Dermis microvascular lymphatic vessel endothelial cell (primary cell): Measurements from ENCODE around the gene PDLIM5. TPM values are rescaled to one million over a fixed set of nuclear protein-coding genes. Genes with fewer than 3 reads are reported as not detected.
A peak's percentile ranks its signal among the peaks of the same experiment; 100 is the strongest.

Experiments
- DNase-seq, 2 donors: peaks; one replicate each; pipeline versions ENCODE4 v3.0.0 to v3.0.0-alpha.2; 2010; ENCODE audit warnings: low read depth in 2 of 2
- total RNA-seq: library from RNA; depleted of rRNA; stranded (reverse); fragments of >200 nt; gene quantifications from 2 replicates; pipeline ENCODE4 v1.2.1, GENCODE V29; 2014

The PDLIM5 gene
- total RNA-seq, 1 donor from 2014 or later: 71.0 TPM

DNA sequence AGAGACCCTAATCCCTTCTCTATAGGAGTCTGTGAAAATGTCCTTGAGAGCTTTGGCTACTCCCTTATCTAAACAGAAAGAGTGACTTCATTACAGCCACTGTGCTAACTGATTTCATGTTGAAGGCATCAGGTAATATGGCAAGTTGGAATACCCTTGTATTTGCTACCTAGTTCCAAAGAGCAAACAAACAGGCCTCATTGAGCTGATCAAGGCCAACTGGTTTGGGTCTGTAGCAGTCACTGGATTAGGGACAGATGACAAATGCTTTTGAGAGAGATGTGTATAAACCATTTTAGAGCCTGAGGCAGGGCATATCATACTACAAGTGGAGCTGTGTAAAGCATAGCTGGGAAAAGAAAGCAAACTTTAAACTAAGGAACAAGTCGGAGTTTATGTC is 22.9 kb upstream of the PDLIM5 start:
- DNase-seq: no peak

DNA sequence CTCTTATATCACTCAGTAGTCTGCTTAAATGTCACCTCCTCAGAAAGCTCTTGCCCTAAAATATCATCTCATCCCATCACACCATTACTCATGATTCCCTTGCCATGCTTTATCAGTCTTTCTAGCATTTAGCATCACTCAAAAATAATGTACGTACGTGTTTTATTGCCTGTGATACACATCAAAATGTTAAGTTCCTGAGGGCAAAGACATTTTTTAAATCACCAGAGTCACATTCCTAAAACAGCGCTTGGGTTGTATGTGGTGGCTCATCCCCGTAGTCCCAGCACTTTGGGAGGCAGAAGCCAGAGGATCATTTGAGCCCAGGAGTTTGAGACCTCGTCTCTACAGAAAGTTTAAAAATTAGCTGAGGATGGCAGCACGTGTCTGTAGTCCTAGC is 21.3 kb upstream of the PDLIM5 start:
- no peak for DNase-seq

DNA sequence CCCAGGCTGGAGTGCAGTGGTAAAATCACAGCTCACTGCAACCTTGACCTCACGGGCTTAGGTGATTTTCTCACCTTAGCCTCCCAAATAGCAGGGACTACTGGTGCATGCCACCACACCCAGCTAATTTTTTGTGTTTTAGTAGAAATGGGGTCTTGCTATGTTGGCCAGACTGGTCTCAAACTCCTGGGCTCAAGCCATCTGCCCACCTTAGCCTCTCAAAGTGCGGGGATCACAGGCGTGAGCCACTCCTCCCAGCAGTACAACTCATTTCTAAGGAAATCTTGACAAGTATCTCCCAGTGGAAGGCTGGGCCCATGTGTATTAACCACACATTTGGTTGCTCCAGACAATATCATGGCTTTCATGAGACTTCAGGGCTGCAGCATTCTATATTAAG is 20.4 kb upstream of the PDLIM5 start:
- no peak for DNase-seq

DNA sequence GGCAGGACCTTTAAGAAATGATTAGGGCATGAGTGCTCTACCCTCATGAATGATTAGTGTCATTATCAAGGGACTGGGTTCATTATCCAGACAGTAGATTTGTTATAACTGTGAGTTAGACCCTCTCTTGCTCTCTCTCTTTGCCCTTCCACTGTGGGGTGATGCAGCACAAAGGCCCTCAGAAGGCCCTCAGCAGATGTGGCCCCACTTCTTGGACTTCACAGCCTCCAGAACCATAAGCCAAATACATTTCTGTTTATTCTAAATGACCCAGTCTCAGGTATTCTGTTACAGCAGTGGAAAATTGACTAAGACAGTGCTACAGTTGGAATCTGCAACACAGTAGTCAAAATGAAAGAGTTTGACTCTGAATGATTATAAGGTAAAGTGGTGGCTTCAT is 17.2 kb upstream of the PDLIM5 start:
- DNase-seq: no peak

DNA sequence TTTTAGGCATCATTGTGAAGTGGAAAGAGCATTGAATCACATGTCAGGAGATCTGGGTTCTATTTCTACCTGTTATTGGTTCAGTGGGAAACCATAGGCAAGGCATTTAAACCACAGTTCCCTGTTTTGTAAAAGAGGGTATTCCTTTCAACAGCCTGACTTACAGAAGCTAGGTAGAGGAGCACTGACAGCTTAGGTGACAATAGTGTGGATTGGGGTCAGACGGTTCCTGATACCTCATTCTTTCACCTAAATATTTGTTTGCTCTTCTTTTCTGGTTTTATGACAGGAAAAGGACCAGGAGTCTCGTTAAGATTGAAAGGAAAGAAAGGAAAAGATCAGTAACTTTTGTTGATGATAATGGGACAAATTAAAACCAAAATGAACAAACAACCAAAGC is 15.9 kb upstream of the PDLIM5 start:
- DNase-seq: no peak

DNA sequence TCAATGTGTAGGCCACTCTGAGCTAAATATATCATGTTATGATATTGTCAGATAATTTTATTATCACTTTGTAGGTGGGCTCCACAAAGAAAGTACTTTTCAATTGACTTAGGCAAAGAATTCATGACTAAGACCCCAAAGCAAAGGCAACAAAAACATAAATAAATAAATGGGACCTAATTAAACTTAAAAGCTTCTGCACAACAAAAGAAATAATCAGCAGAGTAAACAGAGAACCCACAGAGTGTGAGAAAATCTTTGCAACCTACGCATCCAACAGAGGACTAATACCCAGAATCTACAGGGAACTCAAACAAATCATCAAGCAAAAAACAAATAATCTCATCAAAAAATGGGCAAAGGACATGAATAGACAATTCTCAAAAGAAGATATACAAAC is 15.2 kb upstream of the PDLIM5 start:
- DNase-seq: no peak

DNA sequence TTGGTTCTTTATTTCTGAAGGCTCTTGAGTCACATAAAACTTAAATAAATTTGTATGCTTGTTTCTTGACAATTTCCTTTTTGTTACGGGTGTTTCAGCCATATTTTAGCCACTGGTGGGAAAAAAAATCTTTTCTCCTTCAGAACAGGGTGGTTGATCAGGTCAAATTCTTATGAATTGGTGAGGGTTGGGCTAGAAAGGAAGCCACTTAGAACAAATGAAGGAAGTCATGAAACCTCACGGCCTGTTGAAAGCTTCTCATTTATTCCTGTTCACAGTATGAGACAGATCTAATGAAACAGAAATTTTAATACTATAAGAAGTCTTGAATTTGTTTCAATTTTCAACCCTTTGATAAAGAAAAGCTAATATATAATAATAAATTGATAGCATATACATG is 12.1 kb upstream of the PDLIM5 start:
- DNase-seq: peak in 1 of 2 donors; percentile 72

DNA sequence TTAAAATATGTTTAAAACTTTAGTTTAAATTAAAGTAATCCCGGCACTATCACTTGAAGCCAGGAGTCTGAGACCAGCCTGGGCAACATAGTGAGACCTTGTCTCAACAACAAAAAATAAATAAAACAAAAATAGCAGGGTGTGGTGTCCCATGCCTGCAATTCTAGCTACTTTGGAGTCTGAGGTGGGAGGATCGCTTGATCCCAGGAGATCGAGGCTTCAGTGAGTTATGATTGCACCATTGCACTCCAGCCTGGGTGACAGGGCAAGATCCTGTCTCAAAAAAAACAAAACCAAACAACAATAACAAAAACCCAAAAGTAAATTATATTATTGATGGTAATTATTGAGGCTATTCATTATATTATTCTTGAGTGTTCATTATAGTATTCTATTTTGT is 9.9 kb upstream of the PDLIM5 start:
- no peak for DNase-seq

DNA sequence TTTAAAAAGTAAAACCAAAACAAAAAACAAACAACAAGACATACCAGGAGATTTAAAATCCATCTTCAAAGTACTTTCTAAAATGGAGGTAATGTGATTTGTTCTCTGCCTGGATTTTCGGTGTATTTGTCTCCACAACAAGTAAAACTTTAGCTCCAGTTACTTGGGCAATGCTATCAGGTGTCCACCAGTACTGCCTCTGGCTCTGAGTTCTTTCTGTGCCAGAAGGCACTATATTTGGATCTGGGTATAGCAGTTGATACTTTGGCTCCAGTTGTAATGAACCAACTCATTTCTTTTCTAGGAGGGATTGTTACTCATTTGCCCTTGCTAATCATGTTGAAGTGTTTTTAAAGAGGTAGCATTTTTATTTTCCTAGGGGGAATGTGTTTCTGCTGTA is 9.5 kb upstream of the PDLIM5 start:
- DNase-seq: no peak

DNA sequence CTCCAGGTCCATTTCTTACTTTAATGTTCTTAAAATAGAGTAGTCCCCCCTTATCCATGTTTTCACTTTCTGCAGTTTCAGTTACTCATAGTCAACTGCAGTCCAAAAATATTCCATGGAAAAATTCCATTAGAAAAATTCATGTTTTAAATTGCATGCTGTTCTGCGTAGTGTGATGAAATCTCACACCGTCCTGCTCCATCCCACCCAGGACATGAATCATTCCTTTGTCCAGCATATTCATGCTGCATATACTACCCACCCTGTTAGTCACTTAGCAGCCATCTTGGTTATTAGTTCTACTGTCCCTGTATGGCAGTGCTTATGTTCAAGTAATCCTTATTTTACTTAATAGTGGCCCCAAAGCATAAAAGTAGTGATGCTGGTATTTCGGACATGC is 5.4 kb upstream of the PDLIM5 start:
- DNase-seq: no peak

DNA sequence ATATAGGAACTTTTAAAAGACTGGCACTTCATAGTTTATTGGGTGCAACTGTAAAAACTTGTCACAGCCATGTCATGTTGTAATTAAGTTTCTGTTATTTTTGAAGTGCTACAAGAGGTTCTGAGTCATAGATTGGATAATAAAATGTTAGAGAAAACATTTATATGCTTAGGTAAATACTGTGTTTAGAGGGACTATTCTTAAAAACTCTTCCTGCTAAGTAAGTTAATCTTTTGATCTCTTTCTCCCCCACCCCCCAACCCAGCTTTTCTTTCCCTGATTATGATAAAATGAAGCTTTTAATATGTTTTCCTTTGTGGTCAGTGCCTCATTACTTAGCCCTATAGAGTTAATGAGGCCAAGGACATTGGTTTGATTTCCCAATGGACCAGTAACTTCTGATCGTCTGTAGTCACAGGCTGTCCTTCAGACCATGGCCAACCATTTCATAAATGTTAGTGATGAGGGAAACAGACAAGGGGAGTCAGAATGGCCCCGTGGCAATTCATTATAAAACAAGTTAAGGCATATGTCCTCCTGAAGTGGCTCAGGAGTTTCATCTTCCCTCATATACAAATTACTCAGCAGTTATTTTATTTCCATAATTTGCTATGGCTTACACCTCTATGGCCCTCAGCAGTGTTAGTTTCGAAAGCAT is 3.9 kb upstream of the PDLIM5 start:
- no peak for DNase-seq

DNA sequence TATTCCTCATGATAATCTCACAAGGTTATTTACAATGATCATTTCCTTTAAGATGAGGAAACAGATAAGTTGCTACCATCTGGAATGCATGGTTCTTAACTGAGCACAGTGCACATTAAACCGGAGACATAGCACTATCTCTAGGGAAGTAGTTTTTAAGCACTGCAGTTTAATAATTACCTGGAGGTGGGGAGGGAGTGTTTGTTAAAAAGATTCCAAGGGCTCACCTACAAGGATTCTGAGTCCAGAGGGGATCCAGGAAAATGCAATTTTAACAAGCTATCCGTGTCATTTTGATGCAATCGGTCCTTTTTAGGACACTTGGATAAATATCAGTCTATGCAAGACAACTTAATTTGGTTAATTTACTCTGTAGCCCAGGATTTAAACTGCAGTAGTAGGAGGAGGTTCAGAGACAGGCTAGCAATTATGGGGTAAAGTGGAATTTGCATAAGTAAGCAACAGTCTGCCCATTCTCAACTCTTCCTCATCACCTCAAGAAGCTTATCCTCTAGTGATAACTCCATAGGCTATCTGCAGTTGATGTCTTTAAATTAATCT is 2.8 kb upstream of the PDLIM5 start:
- no peak for DNase-seq

DNA sequence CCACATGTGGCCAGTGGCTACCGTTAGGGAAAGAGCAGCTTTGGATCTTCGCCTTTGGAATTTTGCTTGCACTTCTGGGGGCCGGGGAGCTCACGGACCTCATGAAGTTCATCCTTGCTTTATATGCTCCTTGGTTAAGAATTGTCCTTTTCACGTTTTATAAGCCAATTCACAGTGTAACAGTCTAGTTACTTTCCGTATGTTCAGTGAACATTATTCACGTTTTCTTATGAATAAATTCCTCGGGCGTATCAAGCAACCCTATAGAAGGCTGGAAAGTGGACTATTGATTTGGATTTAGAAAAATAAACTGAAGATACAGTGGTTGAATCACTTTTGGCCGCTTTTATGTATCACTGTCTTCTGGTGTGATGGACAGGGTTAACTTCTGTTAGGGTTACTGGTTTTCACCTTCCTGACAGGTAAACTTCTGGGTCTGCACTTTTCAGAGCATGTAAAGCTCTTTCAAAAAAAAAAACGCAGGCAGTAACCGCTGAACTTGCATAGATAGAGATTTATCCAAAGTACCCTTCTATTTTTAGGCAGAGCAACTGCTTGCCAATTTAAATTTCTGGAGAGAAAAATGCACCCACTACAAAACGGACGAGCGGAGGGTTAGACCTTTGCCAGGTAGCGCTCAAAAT is 569 bp upstream of the PDLIM5 start:
- no peak for DNase-seq

DNA sequence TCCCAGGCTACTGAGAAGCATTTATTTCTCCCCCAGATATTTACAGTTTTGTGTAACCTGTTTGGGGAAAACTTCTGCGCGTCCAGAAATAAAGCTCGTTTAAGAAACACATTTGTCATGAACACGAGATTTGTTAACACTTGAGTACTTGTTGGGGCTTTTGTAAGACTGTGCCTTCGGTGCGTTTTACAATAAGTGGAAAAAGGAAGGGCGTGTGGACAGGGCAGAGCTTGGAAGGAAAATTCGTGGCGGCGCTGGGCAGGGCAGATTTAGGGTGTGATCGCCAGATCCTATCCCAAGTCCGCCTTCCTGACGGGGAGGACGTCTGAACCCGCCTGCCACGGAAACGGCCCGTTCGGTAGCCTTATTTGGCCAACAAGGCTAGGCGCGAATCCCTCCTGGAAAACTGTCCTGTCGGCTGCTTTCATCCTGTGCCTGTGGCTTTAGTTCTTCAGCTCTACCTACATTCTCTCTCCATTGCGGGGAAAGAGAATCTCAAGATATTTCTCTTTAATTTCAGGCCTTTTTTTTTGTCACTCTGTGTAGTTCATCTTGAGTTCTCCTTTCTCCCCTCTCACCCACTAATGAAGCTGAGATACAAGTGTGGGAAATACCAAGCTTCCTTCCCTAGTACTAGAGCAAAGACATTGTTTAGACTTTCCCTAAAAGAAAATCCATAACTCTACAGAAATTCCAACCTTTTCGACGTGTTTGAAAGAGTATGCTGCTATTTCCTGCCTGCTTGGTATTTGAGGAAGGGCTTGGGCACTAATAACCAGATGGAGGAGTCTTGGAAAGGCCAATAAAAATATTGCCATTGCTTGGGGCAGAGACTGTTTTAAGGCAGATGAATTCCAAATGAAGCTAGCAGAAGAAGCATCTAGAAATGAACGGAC is 982 bp downstream of the PDLIM5 start:
- peak; percentile 75 to 90 for DNase-seq

DNA sequence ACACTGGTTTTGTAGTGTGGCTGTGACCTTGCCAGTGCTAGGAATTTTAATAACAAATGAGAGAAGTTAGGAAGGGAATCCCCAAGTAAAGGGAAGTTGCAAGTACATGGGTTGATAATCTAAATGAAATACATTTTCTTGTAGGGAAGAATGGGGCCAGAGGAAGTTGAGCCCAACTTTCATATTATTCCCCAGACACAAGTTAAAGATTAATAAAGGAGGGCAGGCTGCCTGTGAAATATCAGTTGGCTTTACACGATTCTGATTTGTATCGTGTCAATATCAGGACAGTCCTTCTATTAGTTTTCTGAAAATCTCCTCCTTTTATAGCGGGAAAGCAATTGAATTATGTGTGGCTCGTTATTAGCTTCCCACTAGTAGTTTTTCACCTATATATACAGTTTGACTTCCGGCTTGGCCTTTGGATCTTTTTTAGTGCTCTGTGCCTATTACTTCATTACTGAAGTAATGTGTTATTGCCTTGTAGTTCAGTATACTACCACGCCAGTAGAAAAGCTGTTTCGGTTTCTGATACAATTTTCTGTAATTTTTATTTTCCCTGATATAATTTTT is 1.7 kb downstream of the PDLIM5 start:
- no peak for DNase-seq

DNA sequence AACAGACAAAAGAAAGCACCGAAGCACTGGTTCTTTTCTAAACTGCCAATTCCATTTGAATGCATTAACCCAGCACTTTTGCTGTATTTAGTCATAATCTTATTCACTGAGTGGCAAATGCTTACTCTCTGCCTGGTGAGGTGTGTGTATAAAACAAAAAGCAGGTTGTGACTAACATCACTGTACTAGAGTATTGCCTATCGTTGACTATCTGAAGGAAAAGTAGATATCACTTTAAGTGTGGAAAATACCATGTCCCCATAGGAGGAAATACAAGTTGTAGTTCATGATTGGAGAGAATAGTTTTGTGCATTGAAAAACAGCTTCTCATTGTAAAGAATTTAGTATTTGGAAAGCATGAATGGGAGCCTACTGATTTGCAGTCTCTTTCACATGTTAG is 2.7 kb downstream of the PDLIM5 start:
- peak in 1 of 2 donors; percentile 13 for DNase-seq

DNA sequence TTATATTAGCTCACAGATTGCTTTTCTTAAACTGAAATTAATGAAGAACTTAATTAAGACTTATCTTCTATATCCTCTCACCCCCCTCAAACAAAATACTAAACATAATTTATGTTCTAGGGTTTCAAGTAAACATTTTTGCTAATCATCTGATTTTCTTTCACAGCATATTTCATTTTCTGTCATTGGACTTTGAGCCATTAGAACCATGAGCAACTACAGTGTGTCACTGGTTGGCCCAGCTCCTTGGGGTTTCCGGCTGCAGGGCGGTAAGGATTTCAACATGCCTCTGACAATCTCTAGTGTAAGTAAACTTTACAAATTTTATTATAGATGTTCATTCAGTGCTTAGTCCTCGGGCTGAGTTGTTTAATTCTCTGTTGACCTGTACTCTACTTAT is 3.3 kb downstream of the PDLIM5 start:
- no peak for DNase-seq

DNA sequence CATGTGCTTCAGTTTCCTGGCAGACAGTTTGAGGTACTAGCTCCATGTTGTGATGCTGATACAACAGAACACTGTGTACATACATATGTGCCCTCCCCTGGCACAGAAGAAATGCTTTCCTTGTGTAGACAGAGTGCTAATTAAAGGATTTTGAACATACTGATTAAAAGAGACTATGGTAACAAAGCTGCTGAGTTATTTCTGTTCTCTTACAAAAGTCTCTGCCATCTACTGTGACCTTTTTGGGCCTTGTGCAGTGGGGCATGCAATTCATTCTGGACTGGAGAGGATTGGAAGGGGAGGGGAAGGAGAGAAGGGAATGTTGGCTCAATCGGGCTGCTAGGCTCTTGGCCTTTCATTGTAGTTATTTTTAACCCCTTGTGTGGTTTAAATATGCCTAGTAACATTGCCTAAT is 6.0 kb downstream of the PDLIM5 start:
- DNase-seq: no peak

DNA sequence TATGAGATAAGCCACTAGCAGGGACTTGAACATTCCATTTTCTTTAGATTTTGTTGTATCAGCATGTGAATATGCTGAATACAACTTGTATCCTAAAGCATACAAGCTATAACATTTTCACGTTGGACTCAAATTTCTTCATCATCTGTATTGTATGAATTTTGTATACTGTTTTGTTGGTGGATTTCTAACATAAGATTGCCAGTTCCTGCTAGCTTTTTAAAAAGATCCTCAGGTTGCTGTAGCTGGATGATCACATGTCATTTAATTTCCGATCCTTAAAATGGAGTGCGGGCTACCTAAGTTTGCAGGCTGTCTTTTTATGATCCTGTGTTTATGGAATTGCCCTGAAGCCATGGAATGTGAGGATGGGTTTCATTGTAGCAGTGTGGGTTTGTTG is 6.9 kb downstream of the PDLIM5 start:
- no peak for DNase-seq

DNA sequence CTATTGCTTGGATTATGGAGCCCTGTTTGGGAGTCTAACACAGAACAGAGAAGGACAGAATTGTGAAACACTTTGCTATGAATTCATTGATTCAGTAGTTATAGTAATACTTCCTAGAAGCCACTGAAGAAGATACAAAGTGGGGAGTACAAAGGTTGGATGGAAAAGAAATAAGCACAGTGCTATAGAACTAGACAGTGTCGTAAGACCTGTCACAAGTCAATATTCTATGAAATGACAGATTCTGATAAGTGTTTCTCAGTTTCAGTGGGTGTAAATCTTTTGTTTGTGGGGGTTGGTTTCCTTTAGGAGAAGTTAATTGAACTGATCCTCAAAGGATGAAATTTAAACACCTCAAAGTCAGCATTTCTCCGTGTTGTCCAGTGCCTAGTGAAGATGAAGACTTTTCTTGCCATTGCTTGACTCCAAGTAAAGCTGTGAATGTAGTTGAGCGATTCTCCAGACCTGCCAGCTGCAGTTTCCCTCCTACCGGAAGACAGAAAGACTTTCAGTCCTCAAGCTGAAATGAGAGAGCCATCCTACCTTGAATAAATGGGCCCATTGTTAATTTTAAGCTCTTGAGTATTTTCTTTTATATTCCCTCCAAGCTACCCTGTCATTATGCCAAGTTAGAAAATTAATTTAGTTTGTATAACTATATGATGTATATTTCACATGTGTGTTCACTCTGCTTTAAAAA is 7.9 kb downstream of the PDLIM5 start:
- no peak for DNase-seq

DNA sequence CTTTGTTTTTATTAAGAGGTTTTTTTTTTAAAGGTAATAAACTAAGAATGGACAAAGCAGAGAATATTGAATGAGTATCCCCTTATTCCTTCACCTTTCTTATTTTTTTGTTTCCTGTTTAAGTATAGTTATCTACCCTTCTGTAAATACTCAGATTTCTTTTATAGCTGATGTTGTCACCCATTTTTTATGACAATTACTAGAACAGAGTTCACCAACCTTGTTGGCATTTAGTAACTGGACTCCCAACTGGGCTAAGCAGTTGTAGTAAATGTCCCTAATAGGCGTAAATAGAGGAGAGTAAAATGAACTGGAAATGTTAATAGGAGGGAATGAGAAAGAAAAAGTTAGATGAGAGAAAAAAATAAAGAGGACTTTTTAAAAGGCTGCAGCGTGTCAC is 9.8 kb downstream of the PDLIM5 start:
- no peak for DNase-seq
